GM21381 (cell line): Measurements from ENCODE around the gene POP7.

Source experiments
- ATAC-seq: cut with Tn5 transposase; IDR thresholded peaks from one replicate; pipeline ENCODE4 v1.9.1; 2021; ENCODE audit warnings: mild to moderate bottlenecking, moderate library complexity; ENCODE audit not compliant: unreplicated experiment

Gene POP7

GRCh38 chr7:100679129-100679926 lies 26.6 kb upstream of the POP7 start:
- no peak for ATAC-seq

- no peak for ATAC-seq
These were observed 25.9 kb upstream of the POP7 start for GRCh38 chr7:100679927-100680575.

- ATAC-seq = no peak
These were observed 25.2 kb upstream of the POP7 start for GRCh38 chr7:100680576-100681271.

- ATAC-seq = no peak
These were observed 24.3 kb upstream of the POP7 start for GRCh38 chr7:100681491-100682227.

GRCh38 chr7:100682228-100682741 lies 23.6 kb upstream of the POP7 start:
- no peak for ATAC-seq

- no peak for ATAC-seq
These were observed 22.8 kb upstream of the POP7 start for GRCh38 chr7:100682991-100683658.

GRCh38 chr7:100683659-100684533 lies 22.0 kb upstream of the POP7 start:
- no peak for ATAC-seq

- ATAC-seq = no peak
These were observed 21.3 kb upstream of the POP7 start for GRCh38 chr7:100684534-100685042.

GRCh38 chr7:100685049-100685605 lies 20.8 kb upstream of the POP7 start:
- no peak for ATAC-seq

- ATAC-seq = no peak
These were observed 20.2 kb upstream of the POP7 start for GRCh38 chr7:100685631-100686145.

GRCh38 chr7:100686201-100686821 lies 19.6 kb upstream of the POP7 start:
- no peak for ATAC-seq

- no peak for ATAC-seq
These were observed 19.1 kb upstream of the POP7 start for GRCh38 chr7:100686822-100687211.

- ATAC-seq = no peak
These were observed 18.7 kb upstream of the POP7 start for GRCh38 chr7:100687261-100687660.

- ATAC-seq = no peak
These were observed 18.1 kb upstream of the POP7 start for GRCh38 chr7:100687751-100688300.

GRCh38 chr7:100688326-100688860 lies 17.5 kb upstream of the POP7 start:
- ATAC-seq = no peak

GRCh38 chr7:100689230-100690135 lies 16.4 kb upstream of the POP7 start:
- no peak for ATAC-seq
